ENCODE results near the gene MRC1. TPM values are rescaled to one million over a fixed set of nuclear protein-coding genes. Genes with fewer than 3 reads are reported as not detected.

The MRC1 gene
- total and polyA plus RNA-seq, 2 experiments from 2014 or later = not detected

DNA sequence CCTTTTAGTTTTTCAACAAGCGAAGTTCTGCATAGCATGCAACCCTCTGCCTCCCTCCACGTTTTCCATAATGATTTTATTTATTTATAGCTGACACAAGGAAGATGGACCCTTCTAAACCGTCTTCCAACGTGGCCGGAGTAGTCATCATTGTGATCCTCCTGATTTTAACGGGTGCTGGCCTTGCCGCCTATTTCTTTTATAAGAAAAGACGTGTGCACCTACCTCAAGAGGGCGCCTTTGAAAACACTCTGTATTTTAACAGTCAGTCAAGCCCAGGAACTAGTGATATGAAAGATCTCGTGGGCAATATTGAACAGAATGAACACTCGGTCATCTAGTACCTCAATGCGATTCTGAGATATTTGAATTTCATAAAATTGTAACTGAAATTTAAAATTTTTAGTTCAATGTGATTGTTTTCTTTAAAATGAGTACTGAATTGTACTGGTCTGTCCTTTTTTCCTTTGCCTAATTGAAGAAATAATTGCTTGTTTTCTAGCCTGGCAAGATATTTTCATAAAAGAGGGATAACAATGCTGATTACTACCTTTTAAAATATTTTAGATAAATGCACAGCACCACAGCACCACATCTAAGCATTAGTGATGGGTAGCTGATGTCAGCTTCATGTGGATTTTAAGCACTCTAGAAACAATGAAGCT is 101.1 kb downstream of the MRC1 start (continued):
- TF ChIP-seq, protein P1, sequence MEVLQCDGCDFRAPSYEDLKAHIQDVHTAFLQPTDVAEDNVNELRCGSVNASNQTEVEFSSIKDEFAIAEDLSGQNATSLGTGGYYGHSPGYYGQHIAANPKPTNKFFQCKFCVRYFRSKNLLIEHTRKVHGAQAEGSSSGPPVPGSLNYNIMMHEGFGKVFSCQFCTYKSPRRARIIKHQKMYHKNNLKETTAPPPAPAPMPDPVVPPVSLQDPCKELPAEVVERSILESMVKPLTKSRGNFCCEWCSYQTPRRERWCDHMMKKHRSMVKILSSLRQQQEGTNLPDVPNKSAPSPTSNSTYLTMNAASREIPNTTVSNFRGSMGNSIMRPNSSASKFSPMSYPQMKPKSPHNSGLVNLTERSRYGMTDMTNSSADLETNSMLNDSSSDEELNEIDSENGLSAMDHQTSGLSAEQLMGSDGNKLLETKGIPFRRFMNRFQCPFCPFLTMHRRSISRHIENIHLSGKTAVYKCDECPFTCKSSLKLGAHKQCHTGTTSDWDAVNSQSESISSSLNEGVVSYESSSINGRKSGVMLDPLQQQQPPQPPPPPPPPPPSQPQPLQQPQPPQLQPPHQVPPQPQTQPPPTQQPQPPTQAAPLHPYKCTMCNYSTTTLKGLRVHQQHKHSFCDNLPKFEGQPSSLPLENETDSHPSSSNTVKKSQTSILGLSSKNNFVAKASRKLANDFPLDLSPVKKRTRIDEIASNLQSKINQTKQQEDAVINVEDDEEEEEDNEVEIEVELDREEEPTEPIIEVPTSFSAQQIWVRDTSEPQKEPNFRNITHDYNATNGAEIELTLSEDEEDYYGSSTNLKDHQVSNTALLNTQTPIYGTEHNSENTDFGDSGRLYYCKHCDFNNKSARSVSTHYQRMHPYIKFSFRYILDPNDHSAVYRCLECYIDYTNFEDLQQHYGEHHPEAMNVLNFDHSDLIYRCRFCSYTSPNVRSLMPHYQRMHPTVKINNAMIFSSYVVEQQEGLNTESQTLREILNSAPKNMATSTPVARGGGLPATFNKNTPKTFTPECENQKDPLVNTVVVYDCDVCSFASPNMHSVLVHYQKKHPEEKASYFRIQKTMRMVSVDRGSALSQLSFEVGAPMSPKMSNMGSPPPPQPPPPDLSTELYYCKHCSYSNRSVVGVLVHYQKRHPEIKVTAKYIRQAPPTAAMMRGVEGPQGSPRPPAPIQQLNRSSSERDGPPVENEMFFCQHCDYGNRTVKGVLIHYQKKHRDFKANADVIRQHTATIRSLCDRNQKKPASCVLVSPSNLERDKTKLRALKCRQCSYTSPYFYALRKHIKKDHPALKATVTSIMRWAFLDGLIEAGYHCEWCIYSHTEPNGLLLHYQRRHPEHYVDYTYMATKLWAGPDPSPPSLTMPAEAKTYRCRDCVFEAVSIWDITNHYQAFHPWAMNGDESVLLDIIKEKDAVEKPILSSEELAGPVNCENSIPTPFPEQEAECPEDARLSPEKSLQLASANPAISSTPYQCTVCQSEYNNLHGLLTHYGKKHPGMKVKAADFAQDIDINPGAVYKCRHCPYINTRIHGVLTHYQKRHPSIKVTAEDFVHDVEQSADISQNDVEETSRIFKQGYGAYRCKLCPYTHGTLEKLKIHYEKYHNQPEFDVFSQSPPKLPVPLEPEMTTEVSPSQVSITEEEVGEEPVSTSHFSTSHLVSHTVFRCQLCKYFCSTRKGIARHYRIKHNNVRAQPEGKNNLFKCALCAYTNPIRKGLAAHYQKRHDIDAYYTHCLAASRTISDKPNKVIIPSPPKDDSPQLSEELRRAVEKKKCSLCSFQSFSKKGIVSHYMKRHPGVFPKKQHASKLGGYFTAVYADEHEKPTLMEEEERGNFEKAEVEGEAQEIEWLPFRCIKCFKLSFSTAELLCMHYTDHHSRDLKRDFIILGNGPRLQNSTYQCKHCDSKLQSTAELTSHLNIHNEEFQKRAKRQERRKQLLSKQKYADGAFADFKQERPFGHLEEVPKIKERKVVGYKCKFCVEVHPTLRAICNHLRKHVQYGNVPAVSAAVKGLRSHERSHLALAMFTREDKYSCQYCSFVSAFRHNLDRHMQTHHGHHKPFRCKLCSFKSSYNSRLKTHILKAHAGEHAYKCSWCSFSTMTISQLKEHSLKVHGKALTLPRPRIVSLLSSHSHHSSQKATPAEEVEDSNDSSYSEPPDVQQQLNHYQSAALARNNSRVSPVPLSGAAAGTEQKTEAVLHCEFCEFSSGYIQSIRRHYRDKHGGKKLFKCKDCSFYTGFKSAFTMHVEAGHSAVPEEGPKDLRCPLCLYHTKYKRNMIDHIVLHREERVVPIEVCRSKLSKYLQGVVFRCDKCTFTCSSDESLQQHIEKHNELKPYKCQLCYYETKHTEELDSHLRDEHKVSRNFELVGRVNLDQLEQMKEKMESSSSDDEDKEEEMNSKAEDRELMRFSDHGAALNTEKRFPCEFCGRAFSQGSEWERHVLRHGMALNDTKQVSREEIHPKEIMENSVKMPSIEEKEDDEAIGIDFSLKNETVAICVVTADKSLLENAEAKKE (CRISPR knock-in tag; IDR thresholded peaks at IDR 0.05) = no peak

DNA sequence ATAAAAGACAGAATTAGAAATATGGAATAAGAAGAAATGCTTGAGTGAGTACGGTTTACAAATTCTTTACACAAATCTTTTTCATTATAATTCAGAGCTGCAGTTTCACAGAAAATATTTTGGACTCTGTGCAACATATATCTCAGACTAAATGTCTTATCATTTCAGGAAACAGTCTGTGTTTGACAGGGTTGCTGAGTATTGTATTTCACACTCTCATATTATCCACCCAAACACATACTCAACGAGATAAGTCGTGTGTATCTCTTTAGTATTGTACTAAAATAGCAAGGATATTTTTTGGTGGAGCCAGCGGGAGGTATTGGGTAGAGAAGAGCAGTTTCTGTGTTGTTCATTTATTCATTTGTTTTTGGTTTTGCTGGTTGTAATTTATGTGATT is 103.6 kb downstream of the MRC1 start:
- no peak for TF ChIP-seq CREB1 (CRISPR knock-in tag; IDR thresholded peaks at IDR 0.05; ENCODE audit: low read depth)
- Histone ChIP-seq H2AFZ (0 out of 2 replicates have a peak overlapping the region, but pooled peaks have one; percentile 18), H3K9me2 (ENCODE audit: insufficient read depth) (no peaks in the 10 kb centered on the region), H3K4me3 (no peak overlapping the region), H3K36me3 (ENCODE audit: insufficient read depth) (no peaks in the 10 kb centered on the region), H3K27me3 (ENCODE audit: insufficient read depth) (no peaks in the 10 kb centered on the region), H3K4me2 (no peak overlapping the region), H4K20me1 (replicated peaks; ENCODE audit: insufficient read depth) (no peaks in the 10 kb centered on the region), H3K79me2 (replicated peaks; ENCODE audit: insufficient read depth) (no peaks in the 10 kb centered on the region), H3K27ac (ENCODE audit: low read depth) (no peak overlapping the region), H3K4me1 (ENCODE audit: insufficient read depth) (no peaks in the 10 kb centered on the region), H3F3A (replicated peaks; ENCODE audit: low read depth) (no peaks in the 10 kb centered on the region)
- Mint-ChIP-seq H3K27ac (no peak overlapping the region), H3K9me3 (peaks cover 4% of the 10 kb centered on the region; the same call in 2 of the 3 replicates), H3K36me3 (ENCODE audit: low read depth) (no peaks in the 10 kb centered on the region), H3K27me3 (ENCODE audit: insufficient read depth, low read depth, poor library complexity) (peaks cover 2% of the 10 kb centered on the region), H3K4me3 (no peak overlapping the region), H3K4me1 (no peaks in the 10 kb centered on the region)
- no peak for DNase-seq (ENCODE audit: low spot score)
- no peak for ATAC-seq

DNA sequence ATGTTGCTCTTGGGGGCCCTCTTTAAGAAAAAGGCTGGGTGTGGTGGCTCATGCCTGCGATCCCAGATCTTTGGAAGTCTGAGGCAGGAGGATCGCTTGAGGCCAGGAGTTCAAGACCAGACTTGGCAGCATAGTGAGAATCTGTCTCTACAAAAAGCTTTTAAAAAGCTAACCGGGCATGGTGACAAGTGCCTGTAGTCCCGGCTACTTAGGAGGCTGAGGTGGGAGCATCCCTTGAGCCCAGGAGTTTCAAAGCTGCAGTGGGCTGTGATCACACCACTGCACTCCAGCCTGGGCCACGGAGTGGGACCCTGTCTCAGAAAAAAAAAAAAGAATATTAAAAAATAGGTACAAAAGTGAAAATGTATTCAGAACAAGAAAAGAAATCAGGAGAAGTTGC is 104.5 kb downstream of the MRC1 start:
- no peaks in the 10 kb centered on the region for H3K9me2 ChIP-seq (ENCODE audit: insufficient read depth)
- H3K27ac Mint-ChIP-seq = no peak overlapping the region
- H3K27me3 Mint-ChIP-seq (ENCODE audit: insufficient read depth, low read depth, poor library complexity) = peaks cover 2% of the 10 kb centered on the region
- H4K20me1 ChIP-seq (replicated peaks; ENCODE audit: insufficient read depth) = no peaks in the 10 kb centered on the region
- no peaks in the 10 kb centered on the region for H3K27me3 ChIP-seq (ENCODE audit: insufficient read depth)
- H3K4me3 ChIP-seq = no peak overlapping the region
- no peaks in the 10 kb centered on the region for H3K79me2 ChIP-seq (replicated peaks; ENCODE audit: insufficient read depth)
- no peak overlapping the region for H3K4me2 ChIP-seq
- no peak overlapping the region for H2AFZ ChIP-seq
- DNase-seq (ENCODE audit: low spot score) (no peak), ATAC-seq (no peak)
- peaks cover 4% of the 10 kb centered on the region; the same call in 2 of the 3 replicates for H3K9me3 Mint-ChIP-seq
- no peaks in the 10 kb centered on the region for H3K36me3 ChIP-seq (ENCODE audit: insufficient read depth)
- peaks cover 4% of the 10 kb centered on the region for H3K4me1 Mint-ChIP-seq
- H3K27ac ChIP-seq (ENCODE audit: low read depth) = no peak overlapping the region
- no peaks in the 10 kb centered on the region for H3F3A ChIP-seq (replicated peaks; ENCODE audit: low read depth)
- H3K4me3 Mint-ChIP-seq = no peak overlapping the region
- no peaks in the 10 kb centered on the region for H3K36me3 Mint-ChIP-seq (ENCODE audit: low read depth)
- H3K4me1 ChIP-seq (ENCODE audit: insufficient read depth) = no peaks in the 10 kb centered on the region
- TF ChIP-seq EZH2phosphoT487 (IDR thresholded peaks at IDR 0.05; ENCODE audit: unreplicated experiment) (no peak), JUNB (IDR thresholded peaks at IDR 0.05; ENCODE audit: unreplicated experiment) (no peak), ZNF331 (CRISPR knock-in tag; IDR thresholded peaks at IDR 0.05; ENCODE audit: low read depth) (no peak), CREB1 (CRISPR knock-in tag; IDR thresholded peaks at IDR 0.05; ENCODE audit: low read depth) (no peak)
- TF ChIP-seq, protein P2, sequence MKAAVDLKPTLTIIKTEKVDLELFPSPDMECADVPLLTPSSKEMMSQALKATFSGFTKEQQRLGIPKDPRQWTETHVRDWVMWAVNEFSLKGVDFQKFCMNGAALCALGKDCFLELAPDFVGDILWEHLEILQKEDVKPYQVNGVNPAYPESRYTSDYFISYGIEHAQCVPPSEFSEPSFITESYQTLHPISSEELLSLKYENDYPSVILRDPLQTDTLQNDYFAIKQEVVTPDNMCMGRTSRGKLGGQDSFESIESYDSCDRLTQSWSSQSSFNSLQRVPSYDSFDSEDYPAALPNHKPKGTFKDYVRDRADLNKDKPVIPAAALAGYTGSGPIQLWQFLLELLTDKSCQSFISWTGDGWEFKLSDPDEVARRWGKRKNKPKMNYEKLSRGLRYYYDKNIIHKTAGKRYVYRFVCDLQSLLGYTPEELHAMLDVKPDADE (IDR thresholded peaks at IDR 0.05) = no peak
- TF ChIP-seq, protein P3, sequence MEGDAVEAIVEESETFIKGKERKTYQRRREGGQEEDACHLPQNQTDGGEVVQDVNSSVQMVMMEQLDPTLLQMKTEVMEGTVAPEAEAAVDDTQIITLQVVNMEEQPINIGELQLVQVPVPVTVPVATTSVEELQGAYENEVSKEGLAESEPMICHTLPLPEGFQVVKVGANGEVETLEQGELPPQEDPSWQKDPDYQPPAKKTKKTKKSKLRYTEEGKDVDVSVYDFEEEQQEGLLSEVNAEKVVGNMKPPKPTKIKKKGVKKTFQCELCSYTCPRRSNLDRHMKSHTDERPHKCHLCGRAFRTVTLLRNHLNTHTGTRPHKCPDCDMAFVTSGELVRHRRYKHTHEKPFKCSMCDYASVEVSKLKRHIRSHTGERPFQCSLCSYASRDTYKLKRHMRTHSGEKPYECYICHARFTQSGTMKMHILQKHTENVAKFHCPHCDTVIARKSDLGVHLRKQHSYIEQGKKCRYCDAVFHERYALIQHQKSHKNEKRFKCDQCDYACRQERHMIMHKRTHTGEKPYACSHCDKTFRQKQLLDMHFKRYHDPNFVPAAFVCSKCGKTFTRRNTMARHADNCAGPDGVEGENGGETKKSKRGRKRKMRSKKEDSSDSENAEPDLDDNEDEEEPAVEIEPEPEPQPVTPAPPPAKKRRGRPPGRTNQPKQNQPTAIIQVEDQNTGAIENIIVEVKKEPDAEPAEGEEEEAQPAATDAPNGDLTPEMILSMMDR (conservative IDR thresholded peaks at IDR 0.05; ENCODE audit: low read depth in 2 of 2) = no peak

All from GM23338 (cell line).